HCT116 (cell line): Measurements from ENCODE around the gene SPEF1. TPM values are rescaled to one million over a fixed set of nuclear protein-coding genes. Genes with fewer than 3 reads are reported as not detected.
A peak's percentile ranks its signal among the peaks of the same experiment; 100 is the strongest.

Experiments used
- ATAC-seq: fragments of 200-7000 bp; cut with Tn5 transposase; 2 replicates; pipeline ENCODE4 v1.9.1; 2020; ENCODE audit warnings: mild to moderate bottlenecking, moderate library complexity
- BruUV-seq: library from RNA; stranded (reverse); fragments of 400-500 nt; replicated peaks from 2 replicates; lab custom pipeline; 2021; lab: Mats Ljungman, UMichigan
- CTCF ChIA-PET: fragments of 300-600 bp; sonication (Branson Sonifier 250); formaldehyde crosslinking; loops from one replicate; lab custom pipeline; 2021; ENCODE audit warnings: antibody characterized with exemption; lab: Charles Lee
- POLR2A ChIA-PET: fragments of 300-600, 350-600 bp; sonication (Branson Sonifier 250); formaldehyde crosslinking; loops from one replicate; lab custom pipeline; 2021; ENCODE audit warnings: antibody characterized with exemption; lab: Charles Lee
- RAD21 ChIA-PET, 2 experiments: fragments of 300-600 bp; sonication (Branson Sonifier 250); formaldehyde crosslinking; loops; one replicate each; lab custom pipeline; 2023; ENCODE audit warnings: low total read pairs in 2 of 2; ENCODE audit not compliant: uncharacterized antibody in 2 of 2, unreplicated experiment in 2 of 2, low non-redundant PET in 1 of 2; lab: Charles Lee
- DNase-seq: peaks from one replicate; pipeline ENCODE4 v3.0.0-alpha.2; 2010; ENCODE audit warnings: low read depth, low spot score
- H2AFZ ChIP-seq: fragments of 200-600 bp; shearing (Covaris generic), sonication (generic); 2 replicates; pipeline ENCODE4 v1.6.1; 2017; ENCODE audit warnings: low read depth, mixed run types, mixed read lengths, antibody characterized with exemption, low read length; ENCODE audit not compliant: poor library complexity, severe bottlenecking
- H3K27ac ChIP-seq: 2 replicates; pipeline ENCODE4 v1.5.1; 2012; ENCODE audit warnings: low read depth, low read length
- H3K27me3 ChIP-seq: fragments of 200-600 bp; sonication (generic); 2 replicates; pipeline ENCODE4 v1.6.1; 2016; ENCODE audit warnings: mixed run types, low read length, mixed read lengths; ENCODE audit not compliant: insufficient read depth
- H3K36me3 ChIP-seq, 2 experiments: fragments of 200-500 bp in 1 of 2; fragments of 200-600 bp in 1 of 2; sonication (Bioruptor generic) in 1 of 2; sonication (generic) in 1 of 2; 2 replicates each; pipeline versions ENCODE4 v1.5.1 to v1.6.1; 2014 to 2016; ENCODE audit warnings: low read length in 2 of 2, inconsistent platforms in 1 of 2, mixed read lengths in 1 of 2, mixed run types in 1 of 2; ENCODE audit not compliant: insufficient read depth in 2 of 2, control insufficient read depth in 1 of 2
- H3K4me1 ChIP-seq, 2 experiments: fragments of 200-600 bp in 1 of 2; sonication (generic) in 1 of 2; 2 replicates each; pipeline versions ENCODE4 v1.5.1 to v1.6.1; 2012 to 2017; ENCODE audit warnings: low read length in 2 of 2, inconsistent platforms in 1 of 2, mild to moderate bottlenecking in 1 of 2, mixed read lengths in 1 of 2, mixed run types in 1 of 2, moderate library complexity in 1 of 2; ENCODE audit not compliant: insufficient read depth in 2 of 2, control insufficient read depth in 1 of 2
- H3K4me2 ChIP-seq: fragments of 200-600 bp; sonication (generic); 2 replicates; pipeline ENCODE4 v1.6.1; 2017; ENCODE audit warnings: mixed run types, low read length, mixed read lengths
- H3K4me3 ChIP-seq, 2 experiments: fragments of 200-600 bp in 1 of 2; sonication (generic) in 1 of 2; replicated peaks in 1 of 2; 2 replicates each; pipeline ENCODE4 v1.5.1; 2011 to 2016; ENCODE audit warnings: low read length in 2 of 2, control low read depth in 1 of 2, low read depth in 1 of 2, mild to moderate bottlenecking in 1 of 2, mixed read lengths in 1 of 2, mixed run types in 1 of 2
- H3K79me2 ChIP-seq: fragments of 200-600 bp; sonication (generic); 2 replicates; pipeline ENCODE4 v1.6.1; 2017; ENCODE audit warnings: mild to moderate bottlenecking, mixed run types, low read length, moderate library complexity, mixed read lengths; ENCODE audit not compliant: insufficient read depth
- H3K9ac ChIP-seq: fragments of 200-600 bp; sonication (generic); 2 replicates; pipeline ENCODE4 v1.6.1; 2016; ENCODE audit warnings: low read length, mixed read lengths
- H3K9me2 ChIP-seq: fragments of 200-600 bp; sonication (generic), shearing (Covaris generic); 2 replicates; pipeline ENCODE4 v1.6.1; 2017; ENCODE audit warnings: mixed run types, mild to moderate bottlenecking, moderate library complexity; ENCODE audit not compliant: insufficient read depth
- H3K9me3 ChIP-seq, 2 experiments: fragments of 200-500 bp in 1 of 2; fragments of 200-600 bp in 1 of 2; sonication (Bioruptor generic) in 1 of 2; sonication (generic) in 1 of 2; 2 replicates each; pipeline ENCODE4 v1.6.1; 2014 to 2017; ENCODE audit warnings: low read length in 2 of 2, mixed read lengths in 2 of 2, inconsistent platforms in 1 of 2, low read depth in 1 of 2, mild to moderate bottlenecking in 1 of 2, mixed run types in 1 of 2, moderate library complexity in 1 of 2; ENCODE audit not compliant: control insufficient read depth in 1 of 2, insufficient read depth in 1 of 2
- H4K20me1 ChIP-seq: fragments of 200-600 bp; sonication (generic), shearing (Covaris generic); 2 replicates; pipeline ENCODE4 v1.6.1; 2017; ENCODE audit warnings: mixed run types, mild to moderate bottlenecking, moderate library complexity; ENCODE audit not compliant: insufficient read depth
- ATF3 ChIP-seq: IDR thresholded peaks from 2 replicates; pipeline ENCODE4 v1.6.1; 2012
- EZH2 ChIP-seq: fragments of 200-600 bp; sonication (generic); IDR thresholded peaks from 2 replicates; pipeline ENCODE4 v1.6.1; 2017; ENCODE audit warnings: antibody characterized with exemption, mixed run types
- POLR2AphosphoS5 ChIP-seq: IDR thresholded peaks from 2 replicates; pipeline ENCODE4 v1.6.1; 2011; ENCODE audit warnings: mild to moderate bottlenecking, low read depth, low read length, moderate library complexity
- SRF ChIP-seq: IDR thresholded peaks from 2 replicates; pipeline ENCODE4 v1.6.1; 2012; ENCODE audit warnings: low read depth
- ZFX ChIP-seq: fragments of 450-650 bp; IDR thresholded peaks from 2 replicates; pipeline ENCODE4 v1.6.1; 2017
- ZNF274 ChIP-seq: fragments of 200-500 bp; sonication (Bioruptor generic); IDR thresholded peaks from 2 replicates; pipeline ENCODE4 v1.6.1; 2014; ENCODE audit warnings: mild to moderate bottlenecking, low read depth, low read length, inconsistent platforms
- intact Hi-C: fragments of 100-400 bp; cut with micrococcal nuclease; formaldehyde crosslinking; loops from 2 replicates; pipeline ENCODE4 v1.10.0; 2022
- total RNA-seq: library from RNA; stranded (reverse); gene quantifications from one replicate; pipeline ENCODE4 v1.2.1, GENCODE V29; 2021; ENCODE audit not compliant: unreplicated experiment
- TF ChIP-seq, protein P1 (sequence below): IDR thresholded peaks from 2 replicates; pipeline ENCODE4 v1.6.1; 2011; ENCODE audit warnings: mild to moderate bottlenecking, low read length, moderate library complexity; ENCODE audit not compliant: insufficient replicate concordance; ENCODE audit errors: extremely low read depth

The SPEF1 gene
- total RNA-seq, 1 experiment from 2014 or later = 0.93 TPM

DNA sequence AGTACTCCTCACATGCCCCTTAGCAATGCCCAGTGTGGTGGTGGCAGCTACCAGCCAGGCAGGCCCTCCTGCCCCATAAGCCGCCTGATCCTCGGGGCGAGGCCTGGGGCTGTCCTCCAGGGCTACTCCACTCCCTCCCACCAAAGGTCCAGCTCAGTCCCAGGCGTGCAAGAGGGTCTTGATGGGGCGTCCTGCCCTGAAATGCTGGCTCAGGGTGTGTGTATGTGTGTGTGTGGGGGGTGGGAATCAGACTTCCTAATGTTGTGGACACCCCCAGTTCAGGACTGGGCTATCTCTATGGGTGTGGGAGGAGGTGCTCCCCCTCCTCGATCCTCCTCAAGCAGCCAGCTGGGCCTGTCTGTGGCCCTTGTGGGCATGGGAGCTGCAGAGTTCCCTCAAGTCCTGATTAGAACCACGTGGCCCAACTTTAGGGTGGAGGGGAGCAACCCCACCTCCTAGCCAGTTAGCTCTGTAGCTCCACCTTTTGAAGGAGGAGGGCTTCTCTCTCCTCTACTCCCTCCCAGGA lies 41.3 kb downstream of the SPEF1 start:
- no peaks in the 10 kb centered on the region for H3K79me2 ChIP-seq
- ChIA-PET RAD21 (no interaction called here), CTCF (no interaction called here), POLR2A (interaction anchor here (0.6 kb wide), 1 partner anchor 572 kb away, joined by 3 read pairs; no protein-coding TSS in a partner anchor)
- H3K9me3 ChIP-seq = no peaks in the 10 kb centered on the region
- H3K4me2 ChIP-seq = no peak overlapping the region
- ATAC-seq = 0 out of 2 replicates have a peak, but pooled peaks have one; percentile 5
- TF ChIP-seq ZFX (no peak), ATF3 (no peak), EZH2 (no peak), POLR2AphosphoS5 (no peak), SRF (no peak), ZNF274 (no peak)
- TF ChIP-seq, protein P1, sequence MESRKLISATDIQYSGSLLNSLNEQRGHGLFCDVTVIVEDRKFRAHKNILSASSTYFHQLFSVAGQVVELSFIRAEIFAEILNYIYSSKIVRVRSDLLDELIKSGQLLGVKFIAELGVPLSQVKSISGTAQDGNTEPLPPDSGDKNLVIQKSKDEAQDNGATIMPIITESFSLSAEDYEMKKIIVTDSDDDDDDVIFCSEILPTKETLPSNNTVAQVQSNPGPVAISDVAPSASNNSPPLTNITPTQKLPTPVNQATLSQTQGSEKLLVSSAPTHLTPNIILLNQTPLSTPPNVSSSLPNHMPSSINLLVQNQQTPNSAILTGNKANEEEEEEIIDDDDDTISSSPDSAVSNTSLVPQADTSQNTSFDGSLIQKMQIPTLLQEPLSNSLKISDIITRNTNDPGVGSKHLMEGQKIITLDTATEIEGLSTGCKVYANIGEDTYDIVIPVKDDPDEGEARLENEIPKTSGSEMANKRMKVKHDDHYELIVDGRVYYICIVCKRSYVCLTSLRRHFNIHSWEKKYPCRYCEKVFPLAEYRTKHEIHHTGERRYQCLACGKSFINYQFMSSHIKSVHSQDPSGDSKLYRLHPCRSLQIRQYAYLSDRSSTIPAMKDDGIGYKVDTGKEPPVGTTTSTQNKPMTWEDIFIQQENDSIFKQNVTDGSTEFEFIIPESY = no peak
- H2AFZ ChIP-seq = no peak overlapping the region
- H3K4me3 ChIP-seq = no peak overlapping the region
- H3K9me2 ChIP-seq = no peaks in the 10 kb centered on the region
- H3K4me1 ChIP-seq = peaks cover 7 to 12% of the 10 kb centered on the region in 2 experiments
- H3K27ac ChIP-seq = no peak overlapping the region
- no peaks in the 10 kb centered on the region for H3K27me3 ChIP-seq
- no TSS peak for BruUV-seq
- intact Hi-C loops = no loop called here
- no peaks in the 10 kb centered on the region for H4K20me1 ChIP-seq
- no peak overlapping the region for H3K9ac ChIP-seq
- no peaks in the 10 kb centered on the region for H3K36me3 ChIP-seq
- no peak for DNase-seq
